SU-DHL-6 (cell line): ENCODE data around the gene FAN1.

Experiments
- CTCF ChIP-seq: fragments of 200-600 bp; sonication (generic); IDR thresholded peaks from one replicate; pipeline ENCODE4 v1.5.1; 2017; ENCODE audit warnings: antibody characterized with exemption, mild to moderate bottlenecking, low read length, moderate library complexity; ENCODE audit not compliant: insufficient read depth, poor library complexity, severe bottlenecking
- EZH2phosphoT487 ChIP-seq: fragments of 200-600 bp; sonication (generic), shearing (Covaris generic); conservative IDR thresholded peaks from 2 replicates; pipeline ENCODE4 v1.6.1; 2018; ENCODE audit warnings: mild to moderate bottlenecking, antibody characterized with exemption, low read length, moderate library complexity, mixed read lengths

GRCh38 chr15:30921781-30922479 lies 18.2 kb downstream of the FAN1 start:
- TF ChIP-seq CTCF (no peak), EZH2phosphoT487 (no peak)
